Measurements from ENCODE around the gene HDAC4. TPM values are rescaled to one million over a fixed set of nuclear protein-coding genes. Genes with fewer than 3 reads are reported as not detected.

HDAC4 gene
- total RNA-seq, 1 donor from 2014 or later: 7.8 TPM

DNA sequence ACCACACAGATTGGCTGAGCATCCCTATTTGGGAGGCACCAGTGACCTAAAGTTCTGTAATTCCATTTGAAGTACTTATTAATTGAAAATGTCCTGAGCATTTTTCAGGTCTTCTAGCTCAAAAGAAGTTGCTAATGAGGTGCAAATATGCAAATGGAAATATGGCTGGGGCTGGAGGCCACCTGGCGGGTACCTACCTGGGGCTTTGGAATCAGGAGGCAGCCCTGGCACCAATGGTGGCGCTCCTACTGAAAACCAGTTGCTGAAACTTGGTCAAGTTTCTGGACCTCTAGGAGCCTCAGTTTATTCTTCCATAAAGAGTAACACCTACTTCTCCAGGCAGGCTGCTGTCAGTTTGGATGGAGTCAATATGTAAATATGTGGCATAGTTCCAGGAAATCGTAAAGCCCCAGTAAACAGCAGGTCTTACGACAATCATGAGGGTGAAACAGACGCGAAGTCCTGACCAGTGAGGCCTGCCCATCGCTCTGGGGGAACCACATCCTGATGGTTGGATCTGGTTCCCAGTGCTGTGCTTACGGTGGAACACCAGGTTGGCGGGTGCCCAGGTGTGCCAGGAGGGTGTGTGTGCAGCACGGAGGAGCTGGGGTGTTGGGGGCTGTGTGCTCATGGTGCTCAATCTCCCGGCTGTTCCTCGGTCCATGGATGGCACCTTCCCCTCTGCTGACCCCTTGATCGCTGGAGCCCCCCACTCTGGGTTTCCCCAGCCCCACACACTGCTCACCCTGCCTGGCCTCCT lies 366.8 kb downstream of the HDAC4 start:
- Histone ChIP-seq H3K4me3 (ENCODE audit: low read depth, low read length) (no peak overlapping the region), H3K36me3 (ENCODE audit: control insufficient read depth, insufficient read depth, low read length) (no peaks in the 10 kb centered on the region), H3K27me3 (ENCODE audit: control insufficient read depth, insufficient read depth, low read length) (peaks cover 4% of the 10 kb centered on the region)
- no peak for DNase-seq (ENCODE audit: low read depth)
- TF ChIP-seq, protein P1, sequence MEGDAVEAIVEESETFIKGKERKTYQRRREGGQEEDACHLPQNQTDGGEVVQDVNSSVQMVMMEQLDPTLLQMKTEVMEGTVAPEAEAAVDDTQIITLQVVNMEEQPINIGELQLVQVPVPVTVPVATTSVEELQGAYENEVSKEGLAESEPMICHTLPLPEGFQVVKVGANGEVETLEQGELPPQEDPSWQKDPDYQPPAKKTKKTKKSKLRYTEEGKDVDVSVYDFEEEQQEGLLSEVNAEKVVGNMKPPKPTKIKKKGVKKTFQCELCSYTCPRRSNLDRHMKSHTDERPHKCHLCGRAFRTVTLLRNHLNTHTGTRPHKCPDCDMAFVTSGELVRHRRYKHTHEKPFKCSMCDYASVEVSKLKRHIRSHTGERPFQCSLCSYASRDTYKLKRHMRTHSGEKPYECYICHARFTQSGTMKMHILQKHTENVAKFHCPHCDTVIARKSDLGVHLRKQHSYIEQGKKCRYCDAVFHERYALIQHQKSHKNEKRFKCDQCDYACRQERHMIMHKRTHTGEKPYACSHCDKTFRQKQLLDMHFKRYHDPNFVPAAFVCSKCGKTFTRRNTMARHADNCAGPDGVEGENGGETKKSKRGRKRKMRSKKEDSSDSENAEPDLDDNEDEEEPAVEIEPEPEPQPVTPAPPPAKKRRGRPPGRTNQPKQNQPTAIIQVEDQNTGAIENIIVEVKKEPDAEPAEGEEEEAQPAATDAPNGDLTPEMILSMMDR (IDR thresholded peaks at IDR 0.05; ENCODE audit: insufficient read depth, low read length, poor library complexity, severe bottlenecking): no peak

DNA sequence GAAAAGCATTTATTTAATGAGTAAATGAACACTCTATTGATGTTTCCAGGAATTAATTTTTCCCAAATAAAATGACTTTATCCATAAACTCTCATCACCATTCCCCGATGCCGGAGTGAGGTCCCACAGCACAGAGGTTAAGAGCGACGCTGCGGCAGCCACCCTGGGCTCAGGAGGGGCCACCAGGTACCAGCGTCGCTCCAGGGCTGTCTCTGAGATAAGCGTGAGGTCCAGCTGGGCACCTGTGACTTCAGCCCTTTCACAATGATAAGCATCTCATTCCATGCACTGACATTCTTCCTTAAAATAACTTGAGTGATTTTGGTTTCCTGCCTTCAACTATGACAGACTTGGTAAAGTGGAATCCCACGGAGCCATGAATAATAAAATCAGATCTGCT lies 370.9 kb downstream of the HDAC4 start:
- TF ChIP-seq, protein P1 (IDR thresholded peaks at IDR 0.05; ENCODE audit: insufficient read depth, low read length, poor library complexity, severe bottlenecking): no peak
- DNase-seq (ENCODE audit: low read depth): no peak
- peaks cover 7% of the 10 kb centered on the region for H3K27me3 ChIP-seq (ENCODE audit: control insufficient read depth, insufficient read depth, low read length)
- H3K36me3 ChIP-seq (ENCODE audit: control insufficient read depth, insufficient read depth, low read length): no peaks in the 10 kb centered on the region
- no peak overlapping the region for H3K4me3 ChIP-seq (ENCODE audit: low read depth, low read length)

DNA sequence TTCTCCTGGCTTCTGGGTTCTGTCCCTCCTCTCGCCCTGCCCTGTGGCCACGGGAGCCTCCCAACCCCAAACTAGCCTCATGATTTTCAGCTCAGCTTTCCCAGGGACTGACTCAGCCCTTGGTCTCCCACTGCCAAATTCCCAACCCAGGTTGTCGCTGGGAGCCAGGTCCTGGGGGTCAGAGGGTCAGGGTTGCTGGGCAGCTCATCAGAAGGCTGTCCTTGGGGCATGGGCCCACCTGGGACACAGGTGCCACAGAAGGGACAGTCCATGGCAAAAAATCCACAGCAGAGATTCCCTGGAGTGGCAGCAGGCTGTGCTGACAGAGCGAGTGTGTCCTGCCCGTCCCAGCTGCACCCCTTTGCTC lies 372.6 kb downstream of the HDAC4 start:
- peaks cover 4% of the 10 kb centered on the region for H3K27me3 ChIP-seq (ENCODE audit: control insufficient read depth, insufficient read depth, low read length)
- TF ChIP-seq, protein P1 (IDR thresholded peaks at IDR 0.05; ENCODE audit: insufficient read depth, low read length, poor library complexity, severe bottlenecking): no peak
- no peak overlapping the region for H3K4me3 ChIP-seq (ENCODE audit: low read depth, low read length)
- H3K36me3 ChIP-seq (ENCODE audit: control insufficient read depth, insufficient read depth, low read length): no peaks in the 10 kb centered on the region
- no peak for DNase-seq (ENCODE audit: low read depth)

DNA sequence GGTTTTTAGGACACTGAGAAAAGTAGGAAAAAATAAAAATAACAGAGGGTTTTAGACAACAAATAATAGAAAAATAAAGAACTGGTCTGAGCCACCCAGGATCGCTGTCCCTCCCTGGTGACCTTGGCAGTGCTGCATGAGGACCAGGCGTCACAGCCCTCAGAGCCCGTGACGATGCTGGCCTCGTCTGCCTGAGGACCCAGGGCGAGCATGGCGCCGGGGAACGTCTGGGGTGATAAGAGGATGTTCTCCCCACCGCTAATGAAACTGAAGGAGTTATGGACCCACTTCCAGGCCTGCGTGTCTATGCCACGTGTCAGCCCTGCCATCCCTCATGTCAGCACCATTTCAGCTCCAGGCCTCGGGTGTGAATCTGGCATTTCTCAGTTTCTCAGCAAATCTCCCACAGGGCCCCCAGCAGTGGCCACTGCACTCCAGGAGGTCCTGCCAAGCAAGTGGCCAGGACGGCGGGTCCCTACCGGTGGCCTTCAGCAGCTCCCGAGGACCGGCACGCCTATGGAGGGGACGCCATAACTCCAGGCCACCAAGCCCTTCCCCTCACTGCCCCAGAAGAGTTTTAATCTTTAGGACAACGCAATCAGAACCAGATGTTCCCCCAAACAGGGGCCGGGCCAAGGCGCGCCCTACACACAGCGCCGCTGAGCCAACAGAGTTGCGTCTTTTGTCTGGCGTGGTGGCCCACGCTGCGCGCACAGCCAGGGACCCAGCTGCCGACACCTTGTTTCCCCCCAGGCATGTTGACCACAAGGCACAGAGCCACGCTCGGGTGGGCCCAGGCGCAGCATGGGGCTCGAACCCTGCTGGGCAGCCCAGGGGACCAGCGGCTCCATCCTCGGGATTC lies 373.2 kb downstream of the HDAC4 start:
- DNase-seq (ENCODE audit: low read depth): no peak
- Histone ChIP-seq H3K36me3 (ENCODE audit: control insufficient read depth, insufficient read depth, low read length) (no peaks in the 10 kb centered on the region), H3K4me3 (ENCODE audit: low read depth, low read length) (no peak overlapping the region), H3K27me3 (ENCODE audit: control insufficient read depth, insufficient read depth, low read length) (peaks cover 4% of the 10 kb centered on the region)
- TF ChIP-seq, protein P1 (IDR thresholded peaks at IDR 0.05; ENCODE audit: insufficient read depth, low read length, poor library complexity, severe bottlenecking): no peak

DNA sequence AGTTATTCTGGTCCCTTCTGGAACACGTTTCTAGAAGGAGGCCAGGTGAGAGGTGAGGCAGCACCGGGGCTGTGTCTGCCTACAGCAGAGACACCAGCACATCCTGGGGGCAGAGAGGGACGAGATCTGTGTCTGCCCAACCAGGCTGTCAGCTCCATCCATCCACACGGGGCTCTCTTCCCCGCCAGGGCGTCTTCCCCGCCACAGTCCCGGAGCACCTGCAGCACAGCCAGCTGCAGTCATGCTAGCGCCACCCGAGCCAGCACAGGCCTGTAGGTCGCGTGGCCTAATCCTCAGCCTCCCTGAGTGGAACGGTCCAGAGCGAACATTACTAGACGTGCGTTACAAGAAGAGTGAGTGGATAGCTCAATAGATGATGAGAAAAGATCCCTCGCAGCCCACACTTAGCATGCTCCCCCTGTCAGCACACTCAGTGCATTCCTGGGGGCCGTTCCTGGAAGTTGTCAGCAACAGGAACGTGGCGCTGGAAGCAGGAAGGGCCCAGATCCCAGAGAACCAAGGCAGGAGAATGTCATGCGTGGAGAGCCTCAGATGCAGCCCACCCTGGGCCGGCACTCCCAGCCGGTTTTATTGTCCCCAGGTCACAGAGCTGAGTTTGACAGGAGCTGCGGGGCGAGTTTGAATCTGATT lies 374.0 kb downstream of the HDAC4 start:
- no peak overlapping the region for H3K4me3 ChIP-seq (ENCODE audit: low read depth, low read length)
- H3K36me3 ChIP-seq (ENCODE audit: control insufficient read depth, insufficient read depth, low read length): no peaks in the 10 kb centered on the region
- H3K27me3 ChIP-seq (ENCODE audit: control insufficient read depth, insufficient read depth, low read length): peaks cover 4% of the 10 kb centered on the region
- TF ChIP-seq, protein P1 (IDR thresholded peaks at IDR 0.05; ENCODE audit: insufficient read depth, low read length, poor library complexity, severe bottlenecking): no peak
- no peak for DNase-seq (ENCODE audit: low read depth)

Measured in kidney epithelial cell (primary cell).